GM08714 (cell line): ENCODE measurements around the gene EPHA4.
"Not testable (repeated sequence)": the region's sequence is repeated elsewhere in the genome, so short reads cannot be mapped to it uniquely, and the experiment has no call there.

Experiments
- H3K4me3 ChIP-seq: fragments of 200-500 bp; sonication (Bioruptor generic); 2 replicates; pipeline ENCODE4 v1.5.1; 2014; ENCODE audit warnings: mild to moderate bottlenecking, low read length, inconsistent platforms
- ZNF274 ChIP-seq: IDR thresholded peaks from 2 replicates; pipeline ENCODE4 v1.6.1; 2012; ENCODE audit warnings: mild to moderate bottlenecking, low read depth, low read length

Gene EPHA4

DNA sequence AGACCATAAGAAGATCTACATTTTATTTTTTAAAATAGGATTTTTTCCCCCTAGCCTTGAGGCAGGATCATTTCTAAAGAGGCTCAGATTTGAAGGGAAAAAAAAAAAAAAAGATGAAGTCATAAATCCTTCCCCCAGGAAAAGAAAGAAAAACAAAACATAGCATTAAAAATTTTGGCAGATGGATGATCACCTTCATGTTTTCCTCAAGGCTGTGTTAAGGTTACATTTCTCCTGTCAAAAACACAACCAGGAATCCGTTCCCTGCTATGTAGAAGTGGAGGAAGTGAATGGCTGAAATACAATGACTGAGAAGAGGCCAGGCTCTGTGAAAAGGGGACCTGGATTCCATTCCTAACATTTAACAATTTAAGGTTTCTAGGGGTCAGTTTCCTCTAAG, 56.2 kb downstream of the EPHA4 start:
- TF ChIP-seq ZNF274: no peak
- no peak overlapping the region for H3K4me3 ChIP-seq

DNA sequence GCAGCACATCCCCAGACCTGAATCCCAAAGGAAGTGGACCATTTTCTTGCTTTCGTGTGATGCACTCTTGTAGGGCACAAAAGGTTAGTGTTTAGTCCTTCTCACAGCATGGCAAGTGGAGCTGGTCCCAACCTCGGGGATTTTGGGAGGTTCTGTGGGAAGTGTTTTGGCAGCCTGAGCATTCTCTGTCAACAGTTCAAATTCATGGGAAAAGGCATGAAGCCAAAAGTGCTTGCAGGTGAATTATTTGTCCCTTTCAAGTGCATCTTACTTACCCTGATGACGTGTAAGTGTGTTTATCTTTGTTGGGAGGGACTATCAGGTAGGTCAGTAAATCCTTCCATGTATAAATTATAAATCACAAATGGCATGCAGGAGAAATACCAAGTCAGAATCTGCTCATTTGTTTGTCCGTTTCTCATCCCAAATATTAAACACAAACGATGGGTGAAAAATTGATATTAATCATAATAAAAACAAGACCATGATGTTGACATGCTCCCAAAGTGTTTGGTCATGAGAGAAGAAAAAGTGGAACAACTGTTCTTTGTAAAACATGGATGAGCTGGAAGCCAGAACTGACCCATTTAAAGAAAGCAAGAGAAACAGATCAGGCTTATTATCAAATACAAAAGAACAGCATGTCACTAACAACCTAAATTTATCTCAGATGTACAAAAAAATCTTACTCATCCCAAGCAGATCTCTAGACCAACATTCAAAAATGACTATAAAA, 57.6 kb downstream of the EPHA4 start:
- TF ChIP-seq ZNF274: no peak
- no peak overlapping the region for H3K4me3 ChIP-seq

DNA sequence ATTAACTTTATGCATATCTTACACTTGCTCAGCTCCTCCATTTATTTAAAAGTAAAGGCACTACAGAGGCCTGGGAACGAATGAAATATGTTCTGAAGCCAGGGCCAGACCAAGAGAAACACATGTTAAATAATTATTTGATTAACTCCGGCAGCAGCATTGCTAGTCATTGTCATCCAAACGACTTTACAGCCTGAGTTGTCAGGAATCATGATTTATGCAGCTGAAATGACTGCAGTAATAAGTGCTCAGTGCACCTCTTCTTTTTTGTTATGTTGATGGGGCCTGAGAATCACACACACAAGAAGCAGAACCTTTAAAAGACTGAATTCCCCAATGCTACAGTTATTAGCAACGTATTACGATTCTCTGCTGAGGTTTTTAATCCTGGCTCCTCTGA, 58.9 kb downstream of the EPHA4 start:
- no peak for TF ChIP-seq ZNF274
- H3K4me3 ChIP-seq: no peak overlapping the region

DNA sequence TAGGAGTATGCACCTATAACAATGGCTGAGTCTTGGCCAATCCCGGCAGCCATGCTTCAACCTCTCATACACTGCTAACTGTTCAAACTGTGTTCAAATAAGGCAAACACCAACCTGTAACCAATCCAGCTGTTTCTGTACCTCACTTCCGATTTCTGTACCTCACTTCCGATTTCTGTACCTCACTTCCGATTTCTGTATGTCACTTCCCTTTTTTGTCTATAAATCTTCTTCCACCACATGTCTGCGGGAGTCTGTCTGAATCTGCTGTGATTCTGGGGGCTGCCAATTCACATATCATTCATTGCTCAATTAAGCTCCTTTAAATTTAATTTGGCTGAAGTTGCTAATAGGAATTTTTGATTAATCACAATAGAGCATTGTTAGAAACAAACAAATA, 60.8 kb downstream of the EPHA4 start:
- not testable (repeated sequence) for H3K4me3 ChIP-seq

DNA sequence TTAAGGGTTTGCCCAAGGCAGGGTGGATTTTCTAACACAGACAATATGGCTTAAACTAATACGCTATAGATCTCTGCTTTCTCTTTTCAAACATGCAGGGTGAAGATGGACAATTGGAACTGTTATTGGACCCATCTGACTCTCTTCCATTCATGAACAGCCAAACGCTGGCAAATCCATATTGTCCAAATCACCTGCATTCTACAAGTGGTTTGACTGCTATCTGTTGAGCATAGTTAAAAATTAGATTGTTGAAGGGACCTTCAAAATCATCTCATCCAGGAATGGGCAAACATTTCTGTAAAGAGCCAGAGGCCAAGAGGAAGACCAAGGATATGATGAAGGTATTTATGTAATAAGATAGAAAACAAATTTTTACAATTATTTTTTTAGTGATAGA, 65.6 kb downstream of the EPHA4 start:
- no peak for TF ChIP-seq ZNF274
- H3K4me3 ChIP-seq: no peak overlapping the region

DNA sequence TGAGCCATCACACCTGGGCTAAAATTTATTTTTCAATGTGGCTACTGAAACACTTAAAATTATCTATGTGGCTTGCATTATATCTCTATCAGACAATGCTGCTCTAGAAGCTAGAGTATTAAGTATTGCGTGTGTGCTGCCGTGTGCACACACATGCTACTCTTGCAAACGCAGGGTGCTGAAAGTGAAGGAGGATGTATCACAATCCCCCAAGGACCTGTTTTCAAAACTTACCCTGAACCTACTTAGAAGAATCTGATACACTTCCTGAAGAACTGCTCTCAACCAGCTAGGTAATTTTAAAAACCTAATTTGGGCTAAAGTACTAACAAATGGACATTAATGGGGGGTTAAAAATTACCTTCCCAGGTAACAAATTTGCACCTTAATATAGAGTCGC, 66.5 kb downstream of the EPHA4 start:
- TF ChIP-seq ZNF274: no peak
- no peak overlapping the region for H3K4me3 ChIP-seq

DNA sequence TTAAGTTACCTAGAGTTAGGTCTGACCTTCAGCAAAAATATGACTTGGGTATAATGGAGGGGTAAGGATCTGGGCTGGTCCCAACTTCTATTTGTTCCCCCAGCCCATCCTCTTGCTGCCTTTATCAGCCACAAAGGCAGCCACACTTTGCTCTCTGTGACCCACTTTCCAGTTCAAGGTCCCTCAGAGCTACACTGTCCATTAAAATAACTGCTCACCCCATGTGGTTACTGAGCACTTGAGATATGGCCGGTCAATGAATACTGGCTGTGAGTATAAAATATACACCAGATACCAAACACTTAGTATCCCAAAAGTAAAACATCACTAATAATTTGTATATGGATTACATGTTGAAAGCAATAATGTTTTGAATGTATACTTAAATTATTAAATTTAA, 67.2 kb downstream of the EPHA4 start:
- no peak overlapping the region for H3K4me3 ChIP-seq
- no peak for TF ChIP-seq ZNF274

DNA sequence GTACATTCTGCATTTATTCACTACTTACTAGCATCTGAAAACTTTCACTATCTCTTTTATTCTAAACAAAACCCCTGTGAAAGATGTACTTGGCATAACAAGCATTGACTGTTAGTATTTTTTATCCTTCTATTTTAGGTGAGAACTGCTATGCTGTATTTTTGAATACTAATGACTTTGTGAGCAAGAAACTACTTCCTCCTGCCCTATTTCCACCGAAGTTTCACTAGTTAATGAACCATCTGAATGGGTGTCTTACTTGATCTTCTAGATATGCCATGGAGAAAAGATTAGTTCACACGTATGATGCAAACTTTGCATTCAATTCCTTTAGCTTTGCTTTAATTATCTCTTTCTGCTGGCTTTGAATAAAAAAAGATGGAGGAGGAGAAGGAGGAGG, 68.1 kb downstream of the EPHA4 start:
- H3K4me3 ChIP-seq: no peak overlapping the region
- TF ChIP-seq ZNF274: no peak

DNA sequence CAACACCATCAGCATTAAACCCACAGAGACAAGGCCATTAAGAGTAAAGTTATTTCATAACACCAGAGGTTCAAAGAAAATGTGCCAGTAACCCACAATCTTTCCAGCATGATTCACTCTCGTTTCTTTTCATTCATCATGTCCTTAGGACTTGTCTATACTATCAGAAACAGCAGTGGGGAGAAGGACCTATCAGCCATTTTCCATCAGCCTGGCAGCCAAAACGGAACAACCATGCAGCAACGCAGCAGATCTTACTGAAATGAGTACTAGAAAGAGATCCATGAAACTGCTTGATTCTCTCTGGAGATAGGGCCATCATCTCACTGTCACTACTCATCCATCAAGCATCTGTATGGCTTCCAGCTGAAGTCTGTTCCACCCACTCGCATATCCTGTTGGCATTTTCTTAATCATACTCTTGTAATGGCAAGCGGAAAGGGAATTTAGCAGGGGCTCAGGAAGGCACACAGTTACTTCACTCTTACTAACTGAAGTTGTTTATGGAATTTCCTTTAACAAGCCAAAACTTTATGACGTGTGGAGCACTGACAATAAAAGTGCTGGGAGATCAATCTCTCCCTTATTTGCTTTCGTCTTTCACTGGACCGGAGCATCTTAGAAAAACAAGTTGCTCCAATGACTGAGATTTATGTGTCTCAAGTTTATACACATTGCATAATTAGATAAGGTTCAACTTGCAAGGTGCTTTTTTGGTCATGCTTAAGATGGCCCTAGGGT, 69.7 kb downstream of the EPHA4 start:
- no peak overlapping the region for H3K4me3 ChIP-seq
- TF ChIP-seq ZNF274: no peak

DNA sequence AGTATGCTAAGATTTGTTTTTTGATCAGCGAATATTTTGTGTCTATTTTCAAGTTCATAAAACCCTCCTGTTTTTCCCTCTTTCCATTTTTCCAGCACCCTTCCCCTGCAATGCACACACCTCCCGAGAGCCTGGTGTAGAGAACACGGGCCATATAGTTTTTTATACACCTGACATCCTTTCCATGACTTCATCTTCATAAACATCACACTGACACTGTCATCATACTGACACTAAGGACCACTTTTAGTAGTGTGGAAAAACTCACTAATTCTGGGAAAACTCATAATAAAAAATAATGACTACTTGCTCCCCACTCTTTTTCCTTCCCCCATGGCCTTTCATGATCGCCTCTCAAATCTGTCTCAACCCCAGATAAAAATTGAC, 70.2 kb downstream of the EPHA4 start:
- no peak for TF ChIP-seq ZNF274
- H3K4me3 ChIP-seq: no peak overlapping the region

DNA sequence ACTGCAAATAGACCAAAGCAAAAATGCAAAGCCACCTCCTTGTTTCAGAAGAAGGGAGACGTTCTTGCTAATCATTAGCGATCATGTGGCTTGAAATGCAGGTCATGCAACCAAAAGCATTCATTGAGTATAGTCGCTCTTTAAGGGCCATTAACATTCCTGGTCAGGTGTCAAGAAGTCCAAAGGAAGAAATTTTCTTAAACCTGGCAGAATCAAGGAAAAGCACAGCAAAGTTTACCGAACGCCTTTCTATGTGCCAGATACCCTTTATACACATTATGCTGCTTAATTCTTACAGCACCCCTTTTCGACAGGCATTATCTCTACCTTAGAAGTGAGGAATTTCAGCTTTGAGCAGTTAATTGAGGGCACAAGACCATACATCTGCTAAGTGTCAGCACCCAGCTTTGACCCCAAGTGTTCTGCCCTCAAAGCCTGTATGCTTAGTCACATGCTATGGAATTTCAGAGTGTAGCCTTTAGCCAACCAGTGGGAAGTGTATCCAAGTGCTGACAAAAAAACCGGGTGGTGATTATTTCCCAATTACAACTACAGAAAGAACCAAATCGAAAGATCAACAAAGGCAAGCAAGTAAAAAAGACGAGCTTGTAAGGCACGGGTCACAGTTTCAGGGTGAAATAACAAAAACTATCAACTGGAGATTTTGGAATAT, 70.8 kb downstream of the EPHA4 start:
- no peak overlapping the region for H3K4me3 ChIP-seq
- no peak for TF ChIP-seq ZNF274

DNA sequence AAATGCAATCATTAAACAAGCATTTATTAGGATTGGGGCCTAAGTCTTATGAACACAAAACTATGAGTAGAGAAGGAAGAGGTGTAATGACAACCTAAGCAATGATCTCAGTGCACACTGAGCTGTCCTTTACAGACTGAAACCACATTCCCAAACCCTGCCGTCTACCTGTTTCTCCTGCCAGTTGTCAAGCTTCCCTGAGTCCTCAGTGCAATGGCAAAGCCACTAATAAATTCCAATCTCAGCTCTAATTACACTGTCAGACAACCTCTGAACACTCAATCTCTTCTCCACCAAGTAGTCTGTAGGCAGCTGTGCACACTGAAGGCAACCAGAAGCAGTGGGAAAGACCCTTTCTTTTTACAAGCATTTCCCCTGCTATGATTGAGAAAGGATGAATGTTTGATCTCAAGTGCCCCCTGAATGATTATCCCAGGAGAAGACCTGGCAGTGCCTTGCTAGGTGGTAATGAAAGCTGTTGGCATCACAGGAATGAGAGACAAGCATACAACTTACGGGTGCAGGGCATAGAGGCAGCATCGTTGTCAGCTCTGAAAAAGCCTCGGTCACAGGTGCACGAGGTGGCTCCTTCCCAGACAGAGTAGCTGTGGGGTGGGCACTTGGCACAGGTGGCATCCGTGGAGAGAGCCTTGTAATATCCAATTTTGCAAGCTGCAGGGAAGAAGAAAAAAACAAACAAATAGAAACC, 71.4 kb downstream of the EPHA4 start:
- no peak for TF ChIP-seq ZNF274

DNA sequence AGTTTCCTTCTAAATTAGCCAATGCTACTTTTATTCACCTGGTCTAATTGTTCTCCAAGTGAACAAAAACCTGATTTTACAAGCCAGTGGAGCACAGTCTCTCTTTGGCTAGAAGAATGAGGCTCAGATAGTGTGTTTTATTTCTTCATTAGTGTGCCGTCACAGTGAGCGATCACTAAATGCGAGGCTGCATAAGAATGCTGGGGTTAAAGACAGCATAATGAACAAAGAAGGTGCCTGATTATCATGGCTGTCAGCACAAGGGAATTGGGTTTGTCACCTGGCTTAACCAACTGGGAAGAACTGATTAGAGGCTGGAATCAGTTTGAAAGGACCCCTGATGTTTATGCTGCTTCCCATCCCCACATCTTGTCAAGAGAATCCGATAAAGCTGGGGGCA, 76.4 kb downstream of the EPHA4 start:
- H3K4me3 ChIP-seq: no peak overlapping the region

More for the DNA sequence above, 71.4 kb downstream of the EPHA4 start:
- H3K4me3 ChIP-seq: no peak overlapping the region

DNA sequence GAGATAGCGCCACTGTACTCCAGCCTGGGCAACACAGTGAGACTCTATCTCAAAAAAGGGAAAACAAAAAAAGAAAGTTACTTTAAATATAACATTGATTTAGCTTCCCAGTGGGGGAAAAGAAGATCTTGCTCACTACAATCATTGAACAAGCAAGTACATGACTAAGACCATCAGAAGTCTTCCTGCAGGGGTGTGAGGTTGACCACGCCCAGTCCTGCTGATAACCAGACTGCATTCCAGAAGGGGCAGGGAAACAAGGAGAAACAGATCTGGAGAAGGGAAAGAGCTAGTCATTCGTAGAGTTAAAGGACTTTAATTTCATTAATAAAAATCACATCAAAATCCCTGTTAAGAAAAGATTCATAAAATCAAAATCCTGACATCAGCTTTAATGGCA, 77.5 kb downstream of the EPHA4 start:
- no peak for TF ChIP-seq ZNF274
- no peak overlapping the region for H3K4me3 ChIP-seq

More for the DNA sequence above, 76.4 kb downstream of the EPHA4 start:
- TF ChIP-seq ZNF274: no peak
